Adrenal gland (tissue), 12 donors: Measurements from ENCODE around the gene CLASRP. TPM values are rescaled to one million over a fixed set of nuclear protein-coding genes. Genes with fewer than 3 reads are reported as not detected.
"Not testable (repeated sequence)": the region's sequence is repeated elsewhere in the genome, so short reads cannot be mapped to it uniquely, and the experiment has no call there.

ENCODE experiments used
- DNase-seq, 7 donors: peaks; one replicate each; pipeline ENCODE4 v3.0.0-alpha.2; 2019 to 2020
- H3K27ac ChIP-seq, 5 donors: fragments of 200-600 bp; sonication (generic) in 4 of 5; 1 replicate in 3 of 5; 2 replicates in 2 of 5; pipeline versions ENCODE4 v1.5.1 to v1.8.0; 2016 to 2020; ENCODE audit warnings: mild to moderate bottlenecking in 1 of 5
- H3K27me3 ChIP-seq: fragments of 200-600 bp; 2 replicates; pipeline ENCODE4 v1.8.0; 2021
- H3K36me3 ChIP-seq, 2 donors: fragments of 200-600 bp; replicated peaks in 1 of 2; 1 replicate in 1 of 2; 2 replicates in 1 of 2; pipeline versions ENCODE4 v1.5.1 to v1.8.0; 2018 to 2022
- H3K4me1 ChIP-seq, 2 donors: fragments of 200-600 bp; replicated peaks in 1 of 2; 1 replicate in 1 of 2; 2 replicates in 1 of 2; pipeline versions ENCODE4 v1.5.1 to v1.8.0; 2018 to 2021
- H3K4me3 ChIP-seq, 4 donors: fragments of 200-600 bp; sonication (generic) in 3 of 4; one replicate each; pipeline ENCODE4 v1.5.1; 2016 to 2018
- H3K9me3 ChIP-seq, 3 donors: fragments of 200-600 bp; sonication (generic) in 1 of 3; replicated peaks in 1 of 3; 1 replicate in 2 of 3; 2 replicates in 1 of 3; pipeline versions ENCODE4 v1.5.1 to v1.8.0; 2016 to 2021
- CTCF ChIP-seq, 6 experiments: fragments of 450-650 bp in 4 of 6; fragments of 200-600 bp in 2 of 6; sonication (generic) in 1 of 6; IDR thresholded peaks; 1 replicate in 5 of 6; 2 replicates in 1 of 6; pipeline versions ENCODE4 v1.5.1 to v1.8.0; 2016 to 2021; ENCODE audit warnings: antibody characterized with exemption in 6 of 6, mild to moderate bottlenecking in 2 of 6, moderate library complexity in 1 of 6
- POLR2A ChIP-seq, 2 donors: fragments of 450-650 bp; IDR thresholded peaks; one replicate each; pipeline ENCODE4 v1.6.1; 2017; ENCODE audit warnings: antibody characterized with exemption in 2 of 2, mild to moderate bottlenecking in 2 of 2, moderate library complexity in 1 of 2
- WGBS, 4 donors: extraction: QIAGEN DNeasy Blood & Tissue Kit in 2 of 4; methylation state at CpG; one replicate each; pipeline versions ENCODE4 v1.1.5 to v1.1.7; 2013 to 2017; 5-methylcytosine and 5-hydroxymethylcytosine counted together
- intact Hi-C, 2 donors: fragments of 100-400 bp; cut with DNase I; formaldehyde crosslinking; loops; one replicate each; pipeline versions ENCODE4 v1.14.1 to v1.15.0; 2022 to 2023
- polyA plus RNA-seq, 3 donors: library from polyadenylated mRNA; stranded (reverse); fragments of 200-250 nt in 2 of 3; fragments of 350-450 nt in 1 of 3; fragmentation: Illumina TruSeq in 1 of 3; extraction: RNeasy Lipid Tissue Mini Kit (QIAGEN cat#74804) in 1 of 3; gene quantifications; one replicate each; pipeline ENCODE4 v1.2.3, GENCODE V29; 2013 to 2014
- total RNA-seq, 9 donors: library from RNA; depleted of rRNA in 4 of 9; stranded (reverse); fragments of >200 nt in 4 of 9; fragments of 120-200 nt in 1 of 9; fragmentation: NEBNext Ultra II Directional in 1 of 9; extraction: Animal tissue kit (Norgen Biotek cat#: 25700) in 1 of 9; gene quantifications; one replicate each; pipeline versions ENCODE4 v1.1.0 to v1.2.4, GENCODE V29; 2013 to 2023
- donor health status: healthy with polysubstance abuse.
- donor health status: Bipolar disorder and iron deficiency.
- donor health status: DM: yes; HTN: yes; CAD: no.
- donor health status: DM: no; HTN: no; CAD: no.
- donor health status: DM: no; HTN: no; CAD: no.
- donor health status: DM: yes; HTN: yes; CAD: no.

The CLASRP gene
- total and polyA plus RNA-seq, 12 donors, result 19.8 to 730 (median 64.7) TPM

- peaks cover 0 to 49% of the 10 kb centered on the region in 2 donors for H3K36me3 ChIP-seq
- 88 to 94% (median 89%) methylated on average over 29 to 44 of the region's 44 CpGs for WGBS, 4 donors
- intact Hi-C loops, result no loop called here
These were observed 46.3 kb upstream of the CLASRP start for GRCh38 chr19:44992336-44993163.

GRCh38 chr19:44993526-44993925 is 45.3 kb upstream of the CLASRP start:
- WGBS, 4 donors, result 83 to 96% (median 90%) methylated on average over 6 of the region's 6 CpGs
- DNase-seq, result no peak
- intact Hi-C loops, result no loop called here

More at GRCh38 chr19:44992336-44993163, 46.3 kb upstream of the CLASRP start:
- no peak overlapping the region for H3K4me3 ChIP-seq
- peaks cover 10% of the 10 kb centered on the region in 2 donors for H3K4me1 ChIP-seq
- no peak for DNase-seq
- TF ChIP-seq CTCF (IDR thresholded peaks at IDR 0.05), result no peak
- H3K27ac ChIP-seq, result no peak overlapping the region
- no peaks in the 10 kb centered on the region for H3K9me3 ChIP-seq
- H3K27me3 ChIP-seq, result no peaks in the 10 kb centered on the region

GRCh38 chr19:44993926-44994537 is 44.8 kb upstream of the CLASRP start:
- TF ChIP-seq POLR2A (IDR thresholded peaks at IDR 0.05) (no peak), CTCF (IDR thresholded peaks at IDR 0.05) (no peak)
- Histone ChIP-seq H3K27ac (no peak overlapping the region), H3K27me3 (no peaks in the 10 kb centered on the region), H3K36me3 (peaks cover 0 to 35% of the 10 kb centered on the region in 2 donors), H3K4me3 (no peak overlapping the region), H3K9me3 (no peaks in the 10 kb centered on the region), H3K4me1 (peaks cover 2 to 3% of the 10 kb centered on the region in 2 donors)
- no peak for DNase-seq
- intact Hi-C loops, result no loop called here
- 87 to 100% (median 90%) methylated on average over 1 to 12 of the region's 12 CpGs for WGBS, 4 donors

More at GRCh38 chr19:44993526-44993925, 45.3 kb upstream of the CLASRP start:
- TF ChIP-seq CTCF (IDR thresholded peaks at IDR 0.05) (no peak), POLR2A (IDR thresholded peaks at IDR 0.05) (no peak)
- H3K9me3 ChIP-seq, result no peaks in the 10 kb centered on the region
- H3K27me3 ChIP-seq, result no peaks in the 10 kb centered on the region
- no peak overlapping the region for H3K4me3 ChIP-seq
- peaks cover 7 to 8% of the 10 kb centered on the region in 2 donors for H3K4me1 ChIP-seq
- peaks cover 0 to 40% of the 10 kb centered on the region in 2 donors for H3K36me3 ChIP-seq
- no peak overlapping the region for H3K27ac ChIP-seq

GRCh38 chr19:44998025-44998424 is 40.8 kb upstream of the CLASRP start:
- TF ChIP-seq POLR2A (IDR thresholded peaks at IDR 0.05), result no peak
- no peak for TF ChIP-seq CTCF (IDR thresholded peaks at IDR 0.05)
- no peaks in the 10 kb centered on the region for H3K27me3 ChIP-seq
- no peak overlapping the region for H3K4me3 ChIP-seq
- peaks cover 0 to 1% of the 10 kb centered on the region in 2 donors for H3K36me3 ChIP-seq
- no peak for DNase-seq
- H3K9me3 ChIP-seq, result no peaks in the 10 kb centered on the region
- WGBS, 4 donors, result 86 to 91% (median 89%) methylated on average over 4 of the region's 4 CpGs
- intact Hi-C loops, result no loop called here
- no peak overlapping the region for H3K27ac ChIP-seq
- peaks cover 6 to 9% of the 10 kb centered on the region in 2 donors for H3K4me1 ChIP-seq

- H3K9me3 ChIP-seq, H3K36me3 ChIP-seq, H3K27ac ChIP-seq, H3K4me1 ChIP-seq, H3K4me3 ChIP-seq, intact Hi-C loops, H3K27me3 ChIP-seq, DNase-seq: not testable (repeated sequence)
- WGBS, 4 donors, result 73 to 79% (median 74%) methylated on average over 12 of the region's 12 CpGs
These were observed 39.5 kb upstream of the CLASRP start for GRCh38 chr19:44999131-44999925.

- H3K36me3 ChIP-seq, intact Hi-C loops, DNase-seq, H3K27me3 ChIP-seq, H3K4me1 ChIP-seq, H3K9me3 ChIP-seq: not testable (repeated sequence)
- Histone ChIP-seq H3K4me3 (peak overlapping the region in 1 of 4 donors; percentile 92), H3K27ac (peak overlapping the region in 3 of 5 donors; percentile 98 to 100 (median 100))
- 56 to 65% (median 62%) methylated on average over 19 of the region's 19 CpGs for WGBS, 4 donors
These were observed 38.2 kb upstream of the CLASRP start for GRCh38 chr19:45000665-45001064.
